Adrenal gland (tissue), 12 donors: Measurements from ENCODE around the gene SHISA7. TPM values are rescaled to one million over a fixed set of nuclear protein-coding genes. Genes with fewer than 3 reads are reported as not detected.

ENCODE experiments used
- DNase-seq, 7 donors: peaks; one replicate each; pipeline ENCODE4 v3.0.0-alpha.2; 2019 to 2020
- H3K27ac ChIP-seq, 5 donors: fragments of 200-600 bp; sonication (generic) in 4 of 5; 1 replicate in 3 of 5; 2 replicates in 2 of 5; pipeline versions ENCODE4 v1.5.1 to v1.8.0; 2016 to 2020; ENCODE audit warnings: mild to moderate bottlenecking in 1 of 5
- H3K27me3 ChIP-seq: fragments of 200-600 bp; 2 replicates; pipeline ENCODE4 v1.8.0; 2021
- H3K36me3 ChIP-seq, 2 donors: fragments of 200-600 bp; replicated peaks in 1 of 2; 1 replicate in 1 of 2; 2 replicates in 1 of 2; pipeline versions ENCODE4 v1.5.1 to v1.8.0; 2018 to 2022
- H3K4me1 ChIP-seq, 2 donors: fragments of 200-600 bp; replicated peaks in 1 of 2; 1 replicate in 1 of 2; 2 replicates in 1 of 2; pipeline versions ENCODE4 v1.5.1 to v1.8.0; 2018 to 2021
- H3K4me3 ChIP-seq, 4 donors: fragments of 200-600 bp; sonication (generic) in 3 of 4; one replicate each; pipeline ENCODE4 v1.5.1; 2016 to 2018
- H3K9me3 ChIP-seq, 3 donors: fragments of 200-600 bp; sonication (generic) in 1 of 3; replicated peaks in 1 of 3; 1 replicate in 2 of 3; 2 replicates in 1 of 3; pipeline versions ENCODE4 v1.5.1 to v1.8.0; 2016 to 2021
- POLR2A ChIP-seq, 2 donors: fragments of 450-650 bp; IDR thresholded peaks; one replicate each; pipeline ENCODE4 v1.6.1; 2017; ENCODE audit warnings: antibody characterized with exemption in 2 of 2, mild to moderate bottlenecking in 2 of 2, moderate library complexity in 1 of 2
- WGBS, 4 donors: extraction: QIAGEN DNeasy Blood & Tissue Kit in 2 of 4; methylation state at CpG; one replicate each; pipeline versions ENCODE4 v1.1.5 to v1.1.7; 2013 to 2017; 5-methylcytosine and 5-hydroxymethylcytosine counted together
- intact Hi-C, 2 donors: fragments of 100-400 bp; cut with DNase I; formaldehyde crosslinking; loops; one replicate each; pipeline versions ENCODE4 v1.14.1 to v1.15.0; 2022 to 2023
- polyA plus RNA-seq, 3 donors: library from polyadenylated mRNA; stranded (reverse); fragments of 200-250 nt in 2 of 3; fragments of 350-450 nt in 1 of 3; fragmentation: Illumina TruSeq in 1 of 3; extraction: RNeasy Lipid Tissue Mini Kit (QIAGEN cat#74804) in 1 of 3; gene quantifications; one replicate each; pipeline ENCODE4 v1.2.3, GENCODE V29; 2013 to 2014
- total RNA-seq, 9 donors: library from RNA; depleted of rRNA in 4 of 9; stranded (reverse); fragments of >200 nt in 4 of 9; fragments of 120-200 nt in 1 of 9; fragmentation: NEBNext Ultra II Directional in 1 of 9; extraction: Animal tissue kit (Norgen Biotek cat#: 25700) in 1 of 9; gene quantifications; one replicate each; pipeline versions ENCODE4 v1.1.0 to v1.2.4, GENCODE V29; 2013 to 2023
- TF ChIP-seq, protein P1 (sequence below), 6 experiments: fragments of 450-650 bp in 4 of 6; fragments of 200-600 bp in 2 of 6; sonication (generic) in 1 of 6; IDR thresholded peaks; 1 replicate in 5 of 6; 2 replicates in 1 of 6; pipeline versions ENCODE4 v1.5.1 to v1.8.0; 2016 to 2021; ENCODE audit warnings: antibody characterized with exemption in 6 of 6, mild to moderate bottlenecking in 2 of 6, moderate library complexity in 1 of 6
- donor health status: healthy with polysubstance abuse.
- donor health status: Bipolar disorder and iron deficiency.
- donor health status: DM: yes; HTN: yes; CAD: no.
- donor health status: DM: no; HTN: no; CAD: no.
- donor health status: DM: no; HTN: no; CAD: no.
- donor health status: DM: yes; HTN: yes; CAD: no.

SHISA7 gene
- total and polyA plus RNA-seq, 12 donors = 0.08 to 1.3 (median 0.44) TPM; not detected in 4

DNA sequence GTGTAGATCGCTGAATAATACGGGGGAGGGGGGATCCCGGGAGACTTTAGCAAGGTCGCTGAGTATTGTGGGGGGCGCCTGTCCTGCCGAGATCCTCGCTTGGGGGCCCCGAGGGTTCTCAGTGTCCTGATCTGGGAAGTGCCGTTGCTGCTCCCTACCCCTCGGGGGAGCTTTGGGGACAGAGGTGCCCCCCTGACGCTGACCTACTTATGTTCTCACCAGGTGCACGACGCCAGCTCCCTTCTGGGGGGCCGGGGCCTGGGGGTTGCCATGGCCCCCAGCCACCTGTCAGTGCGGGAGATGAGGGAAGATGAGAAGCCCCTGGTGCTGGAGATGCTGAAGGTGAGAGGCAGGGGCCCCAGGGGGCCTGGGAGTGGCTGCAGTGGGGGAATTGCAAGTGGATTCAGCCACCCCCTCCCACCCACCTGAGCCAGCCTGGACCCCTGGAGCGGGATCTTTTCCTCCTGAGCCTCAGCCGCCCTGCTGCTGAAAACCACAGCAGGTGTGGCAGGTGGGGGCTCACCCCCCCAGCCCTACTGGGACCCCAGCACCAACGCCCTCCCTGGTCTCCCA is 42.4 kb upstream of the SHISA7 start:
- peak overlapping the region; percentile 76 to 97 (median 93) for H3K27ac ChIP-seq
- 19 to 82% (median 29%) methylated on average over 3 to 18 of the region's 18 CpGs for WGBS, 4 donors
- intact Hi-C loops = no loop called here

DNA sequence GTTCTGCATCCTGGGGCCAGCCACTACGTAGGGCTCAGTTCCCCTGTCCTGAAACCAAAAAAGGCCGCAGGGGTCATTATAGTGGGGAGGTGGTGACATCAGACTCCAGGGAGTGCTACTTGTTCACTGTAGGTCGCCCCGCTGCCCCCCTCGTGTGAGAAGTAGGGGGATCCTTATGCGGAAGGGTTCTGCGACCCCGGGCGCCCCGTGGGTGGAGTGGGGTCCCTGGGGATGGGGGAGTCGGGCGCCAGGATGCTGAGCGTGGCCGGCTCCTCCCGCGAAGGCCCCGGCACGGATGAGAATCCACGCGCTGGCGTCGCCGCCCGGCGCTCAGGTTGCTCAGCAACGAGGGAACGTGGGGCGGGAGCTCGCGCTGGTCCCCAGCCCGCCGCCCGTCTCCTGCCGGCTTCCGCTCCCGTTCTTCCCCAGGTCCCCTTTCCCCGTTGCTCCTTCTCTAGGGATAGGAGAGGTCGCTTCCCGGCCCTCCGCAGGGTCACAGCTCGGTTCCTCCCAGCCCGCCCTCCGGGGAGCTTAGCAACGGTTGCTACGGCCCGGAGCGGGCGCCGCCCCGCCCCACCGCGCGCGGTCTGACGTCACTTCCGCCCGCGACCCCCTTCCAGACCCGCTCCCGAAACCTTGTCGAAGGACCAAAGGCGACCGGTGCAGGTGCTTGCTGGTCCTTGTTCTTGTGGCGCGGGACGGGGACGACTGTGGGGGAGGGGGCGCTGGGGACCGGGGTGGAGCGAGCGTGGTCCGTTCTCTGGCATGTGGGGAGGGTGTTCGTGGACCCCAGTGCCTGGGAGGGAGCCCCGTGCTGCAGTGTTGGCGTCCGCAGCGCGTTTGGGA is 41.7 kb upstream of the SHISA7 start, which contains the start of gene NAT14:
TSS of gene NAT14 (plus strand) at position 596 of the 846 bp plus-strand sequence. CDS start 521 bp downstream, outside the sequence.
- H3K36me3 ChIP-seq = peaks cover 0 to 15% of the 10 kb centered on the region in 2 donors
- H3K27ac ChIP-seq = peak within 1 kb of the TSS; percentile 76 to 97 (median 93)
- H3K4me3 ChIP-seq = peak within 1 kb of the TSS in 3 of 4 donors; percentile 37 to 73 (median 54)
- no peaks in the 10 kb centered on the region for H3K9me3 ChIP-seq
- intact Hi-C loops = no loop called here
- H3K27me3 ChIP-seq = no peaks in the 10 kb centered on the region
- TF ChIP-seq POLR2A (IDR thresholded peaks at IDR 0.05) = no peak
- TF ChIP-seq, protein P1, sequence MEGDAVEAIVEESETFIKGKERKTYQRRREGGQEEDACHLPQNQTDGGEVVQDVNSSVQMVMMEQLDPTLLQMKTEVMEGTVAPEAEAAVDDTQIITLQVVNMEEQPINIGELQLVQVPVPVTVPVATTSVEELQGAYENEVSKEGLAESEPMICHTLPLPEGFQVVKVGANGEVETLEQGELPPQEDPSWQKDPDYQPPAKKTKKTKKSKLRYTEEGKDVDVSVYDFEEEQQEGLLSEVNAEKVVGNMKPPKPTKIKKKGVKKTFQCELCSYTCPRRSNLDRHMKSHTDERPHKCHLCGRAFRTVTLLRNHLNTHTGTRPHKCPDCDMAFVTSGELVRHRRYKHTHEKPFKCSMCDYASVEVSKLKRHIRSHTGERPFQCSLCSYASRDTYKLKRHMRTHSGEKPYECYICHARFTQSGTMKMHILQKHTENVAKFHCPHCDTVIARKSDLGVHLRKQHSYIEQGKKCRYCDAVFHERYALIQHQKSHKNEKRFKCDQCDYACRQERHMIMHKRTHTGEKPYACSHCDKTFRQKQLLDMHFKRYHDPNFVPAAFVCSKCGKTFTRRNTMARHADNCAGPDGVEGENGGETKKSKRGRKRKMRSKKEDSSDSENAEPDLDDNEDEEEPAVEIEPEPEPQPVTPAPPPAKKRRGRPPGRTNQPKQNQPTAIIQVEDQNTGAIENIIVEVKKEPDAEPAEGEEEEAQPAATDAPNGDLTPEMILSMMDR (IDR thresholded peaks at IDR 0.05) = no peak
- WGBS, 4 donors = 0 to 2% (median 1%) methylated on average over 8 to 78 of the region's 78 CpGs
- peak in 6 of 7 donors; percentile 49 to 66 (median 56) for DNase-seq
- peaks cover 38 to 39% of the 10 kb centered on the region in 2 donors for H3K4me1 ChIP-seq

More for the DNA sequence above, 42.4 kb upstream of the SHISA7 start:
- Histone ChIP-seq H3K4me3 (peak overlapping the region in 3 of 4 donors; percentile 37 to 73 (median 54)), H3K9me3 (no peaks in the 10 kb centered on the region), H3K4me1 (peaks cover 38 to 39% of the 10 kb centered on the region in 2 donors), H3K36me3 (peaks cover 0 to 15% of the 10 kb centered on the region in 2 donors), H3K27me3 (no peaks in the 10 kb centered on the region)
- TF ChIP-seq, protein P1 (IDR thresholded peaks at IDR 0.05) = no peak
- TF ChIP-seq POLR2A (IDR thresholded peaks at IDR 0.05) = no peak
- DNase-seq = peak in 1 of 7 donors; percentile 40

DNA sequence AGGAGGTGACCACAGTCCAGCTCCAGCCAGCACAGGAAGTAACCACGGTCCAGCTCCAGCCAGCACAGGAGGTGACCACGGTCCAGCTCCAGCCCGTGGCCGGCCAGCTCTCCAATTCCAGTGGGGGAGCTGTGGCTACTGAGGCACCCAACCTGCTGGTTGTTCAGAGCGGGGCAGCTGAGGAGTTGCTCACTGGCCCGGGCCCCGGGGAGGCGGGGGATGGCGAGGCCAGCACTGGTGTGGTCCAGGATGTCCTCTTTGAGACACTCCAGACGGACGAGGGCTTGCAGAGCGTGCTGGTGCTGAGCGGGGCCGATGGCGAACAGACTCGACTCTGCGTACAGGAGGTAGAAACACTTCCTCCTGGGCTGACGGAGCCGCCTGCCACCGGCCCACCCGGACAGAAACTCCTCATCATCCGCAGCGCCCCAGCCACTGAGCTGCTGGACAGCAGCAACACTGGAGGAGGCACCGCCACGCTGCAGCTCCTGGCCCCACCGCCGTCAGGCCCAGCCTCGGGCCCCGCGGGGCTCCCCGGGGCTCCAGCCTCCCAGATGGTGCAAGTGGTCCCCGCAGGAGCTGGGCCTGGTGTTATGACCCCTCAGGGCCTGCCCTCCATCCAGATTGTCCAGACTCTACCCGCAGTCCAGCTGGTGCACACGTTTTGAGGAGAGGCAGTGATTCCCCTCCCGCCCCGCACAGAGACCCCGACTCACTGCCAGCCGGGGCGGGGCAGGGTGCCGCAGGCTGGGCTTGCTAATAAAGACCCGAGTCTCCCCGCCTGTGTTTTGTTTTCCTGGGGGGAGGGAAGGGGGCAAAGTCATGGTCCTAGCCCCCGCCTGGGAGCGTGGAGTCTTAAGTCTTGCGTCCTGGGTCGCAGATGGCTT is 40.8 kb upstream of the SHISA7 start:
- intact Hi-C loops = no loop called here
- Histone ChIP-seq H3K4me3 (peak overlapping the region in 1 of 4 donors; percentile 73), H3K27ac (peak overlapping the region in 2 of 5 donors; percentile 96 to 97), H3K9me3 (no peaks in the 10 kb centered on the region), H3K36me3 (peaks cover 0 to 15% of the 10 kb centered on the region in 2 donors), H3K4me1 (peaks cover 38 to 46% of the 10 kb centered on the region in 2 donors), H3K27me3 (no peaks in the 10 kb centered on the region)
- DNase-seq = peak in 1 of 7 donors; percentile 26
- WGBS, 4 donors = 77 to 86% (median 81%) methylated on average over 9 to 46 of the region's 46 CpGs
- TF ChIP-seq, protein P1 (IDR thresholded peaks at IDR 0.05) = no peak
- no peak for TF ChIP-seq POLR2A (IDR thresholded peaks at IDR 0.05)
